Adrenal gland (tissue), 5 donors: ENCODE results near the gene RASA3.

Experiments used
- POLR2A ChIP-seq, 2 donors: fragments of 450-650 bp; IDR thresholded peaks; one replicate each; pipeline ENCODE4 v1.6.1; 2017; ENCODE audit warnings: antibody characterized with exemption in 2 of 2, mild to moderate bottlenecking in 2 of 2, moderate library complexity in 1 of 2
- TF ChIP-seq, protein P1 (sequence below), 6 experiments: fragments of 450-650 bp in 4 of 6; fragments of 200-600 bp in 2 of 6; sonication (generic) in 1 of 6; IDR thresholded peaks; 1 replicate in 5 of 6; 2 replicates in 1 of 6; pipeline versions ENCODE4 v1.5.1 to v1.8.0; 2016 to 2021; ENCODE audit warnings: antibody characterized with exemption in 6 of 6, mild to moderate bottlenecking in 2 of 6, moderate library complexity in 1 of 6
- donor health status: DM: no; HTN: no; CAD: no.

DNA sequence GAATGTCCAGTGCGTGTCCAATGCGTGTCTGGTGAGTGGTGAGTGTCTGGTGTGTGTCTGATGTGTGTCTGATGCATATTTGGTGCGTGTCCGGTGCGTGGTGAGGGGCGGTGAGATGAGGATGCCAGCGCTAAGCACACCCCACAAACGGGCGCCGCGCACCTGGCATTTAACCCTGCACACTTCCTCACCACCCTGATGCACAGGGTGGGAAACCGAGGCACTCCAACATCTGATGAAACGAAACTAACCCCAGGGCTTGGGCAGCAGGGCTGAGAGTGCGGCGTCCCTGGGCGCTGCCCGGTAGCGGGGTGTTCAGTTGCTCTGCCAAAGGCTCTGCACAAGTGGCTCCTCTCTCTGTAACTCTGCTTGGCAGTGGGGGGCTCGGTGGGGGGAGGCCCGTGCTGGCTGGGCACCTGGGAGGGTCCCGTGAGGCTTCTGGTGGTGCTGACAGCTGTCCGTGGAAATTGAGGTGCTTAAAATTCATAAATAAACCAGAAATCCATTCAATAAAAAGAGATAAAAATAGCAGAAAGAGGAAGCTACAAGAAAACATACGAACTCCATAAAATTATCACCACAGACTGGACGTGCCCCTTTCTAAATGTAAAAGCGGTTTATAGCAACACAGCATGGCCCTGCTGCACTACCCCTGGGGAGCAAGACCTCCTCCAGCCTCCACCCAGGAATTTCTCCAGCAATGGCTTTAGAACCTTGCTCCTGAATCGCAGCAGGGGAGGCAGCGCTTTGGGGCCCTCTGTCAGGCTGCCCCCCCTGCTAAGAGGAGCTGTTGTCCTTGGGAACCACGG, 76.0 kb downstream of the RASA3 start:
- TF ChIP-seq, protein P1, sequence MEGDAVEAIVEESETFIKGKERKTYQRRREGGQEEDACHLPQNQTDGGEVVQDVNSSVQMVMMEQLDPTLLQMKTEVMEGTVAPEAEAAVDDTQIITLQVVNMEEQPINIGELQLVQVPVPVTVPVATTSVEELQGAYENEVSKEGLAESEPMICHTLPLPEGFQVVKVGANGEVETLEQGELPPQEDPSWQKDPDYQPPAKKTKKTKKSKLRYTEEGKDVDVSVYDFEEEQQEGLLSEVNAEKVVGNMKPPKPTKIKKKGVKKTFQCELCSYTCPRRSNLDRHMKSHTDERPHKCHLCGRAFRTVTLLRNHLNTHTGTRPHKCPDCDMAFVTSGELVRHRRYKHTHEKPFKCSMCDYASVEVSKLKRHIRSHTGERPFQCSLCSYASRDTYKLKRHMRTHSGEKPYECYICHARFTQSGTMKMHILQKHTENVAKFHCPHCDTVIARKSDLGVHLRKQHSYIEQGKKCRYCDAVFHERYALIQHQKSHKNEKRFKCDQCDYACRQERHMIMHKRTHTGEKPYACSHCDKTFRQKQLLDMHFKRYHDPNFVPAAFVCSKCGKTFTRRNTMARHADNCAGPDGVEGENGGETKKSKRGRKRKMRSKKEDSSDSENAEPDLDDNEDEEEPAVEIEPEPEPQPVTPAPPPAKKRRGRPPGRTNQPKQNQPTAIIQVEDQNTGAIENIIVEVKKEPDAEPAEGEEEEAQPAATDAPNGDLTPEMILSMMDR (IDR thresholded peaks at IDR 0.05), result no peak
- no peak for TF ChIP-seq POLR2A (IDR thresholded peaks at IDR 0.05)
